NB4 (cell line): Measurements from ENCODE around the gene CBX2.

Experiments
- DNase-seq: peaks from one replicate; pipeline ENCODE4 v3.0.0; 2010; ENCODE audit warnings: low read depth
- H3K4me3 ChIP-seq: one replicate; pipeline ENCODE4 v1.5.1; 2011; ENCODE audit warnings: mild to moderate bottlenecking, low read depth, low read length, moderate library complexity
- CTCF ChIP-seq: IDR thresholded peaks from one replicate; pipeline ENCODE4 v1.5.1; 2012; ENCODE audit warnings: low read depth, low read length
- MAX ChIP-seq: IDR thresholded peaks from 2 replicates; pipeline ENCODE4 v1.6.1; 2011; ENCODE audit warnings: low read depth, low read length
- MYC ChIP-seq: IDR thresholded peaks from 2 replicates; pipeline ENCODE4 v1.6.1; 2011; ENCODE audit warnings: low read depth, low read length
- POLR2A ChIP-seq: IDR thresholded peaks from 2 replicates; pipeline ENCODE4 v1.6.1; 2011; ENCODE audit warnings: mild to moderate bottlenecking; ENCODE audit not compliant: insufficient read length; ENCODE audit errors: extremely low read depth

CBX2 gene

GRCh38 chr17:79800325-79801155, 22.6 kb downstream of the CBX2 start:
- peak; percentile 77 for DNase-seq
- TF ChIP-seq MYC (peak; percentile 75; the same call in 1 of the 2 replicates), MAX (peak; percentile 59), POLR2A (peak; percentile 10), CTCF (no peak)
- H3K4me3 ChIP-seq, result peak overlapping the region; percentile 51

GRCh38 chr17:79801156-79802038, 23.4 kb downstream of the CBX2 start:
- peak; percentile 71 for DNase-seq
- TF ChIP-seq MYC (peak; percentile 48; the same call in 1 of the 2 replicates), CTCF (no peak), POLR2A (peak; percentile 32), MAX (peak; percentile 25; the same call in 1 of the 2 replicates)
- H3K4me3 ChIP-seq, result peak overlapping the region; percentile 51

- TF ChIP-seq MYC, result no peak
- TF ChIP-seq CTCF, result no peak
- TF ChIP-seq POLR2A, result no peak
- no peak for TF ChIP-seq MAX
- H3K4me3 ChIP-seq, result no peak overlapping the region
- DNase-seq, result no peak
Measured at GRCh38 chr17:79802039-79802735, 24.2 kb downstream of the CBX2 start.

- no peak overlapping the region for H3K4me3 ChIP-seq
- DNase-seq, result no peak
- TF ChIP-seq MYC (no peak), CTCF (no peak), POLR2A (no peak), MAX (no peak)
Measured at GRCh38 chr17:79802736-79803420, 24.9 kb downstream of the CBX2 start.
